Astrocyte of the spinal cord (primary cell): ENCODE results near the gene ZNF597.

ENCODE experiments used
- DNase-seq: peaks from one replicate; pipeline ENCODE4 v3.0.0; 2011; ENCODE audit warnings: low read depth, low spot score
- H3K4me3 ChIP-seq: 2 replicates; pipeline ENCODE4 v1.5.1; 2011; ENCODE audit warnings: low read depth, mild to moderate bottlenecking, low read length, moderate library complexity
- in situ Hi-C: cut with HindIII; loops from 2 replicates; pipeline ENCODE4 v1.10.0; 2017; ENCODE audit warnings: low sequenced_read_pairs
- TF ChIP-seq, protein P1 (sequence below): IDR thresholded peaks from 2 replicates; pipeline ENCODE4 v1.5.1; 2012; ENCODE audit warnings: low read depth, mild to moderate bottlenecking, low read length, inconsistent platforms

Gene ZNF597

DNA sequence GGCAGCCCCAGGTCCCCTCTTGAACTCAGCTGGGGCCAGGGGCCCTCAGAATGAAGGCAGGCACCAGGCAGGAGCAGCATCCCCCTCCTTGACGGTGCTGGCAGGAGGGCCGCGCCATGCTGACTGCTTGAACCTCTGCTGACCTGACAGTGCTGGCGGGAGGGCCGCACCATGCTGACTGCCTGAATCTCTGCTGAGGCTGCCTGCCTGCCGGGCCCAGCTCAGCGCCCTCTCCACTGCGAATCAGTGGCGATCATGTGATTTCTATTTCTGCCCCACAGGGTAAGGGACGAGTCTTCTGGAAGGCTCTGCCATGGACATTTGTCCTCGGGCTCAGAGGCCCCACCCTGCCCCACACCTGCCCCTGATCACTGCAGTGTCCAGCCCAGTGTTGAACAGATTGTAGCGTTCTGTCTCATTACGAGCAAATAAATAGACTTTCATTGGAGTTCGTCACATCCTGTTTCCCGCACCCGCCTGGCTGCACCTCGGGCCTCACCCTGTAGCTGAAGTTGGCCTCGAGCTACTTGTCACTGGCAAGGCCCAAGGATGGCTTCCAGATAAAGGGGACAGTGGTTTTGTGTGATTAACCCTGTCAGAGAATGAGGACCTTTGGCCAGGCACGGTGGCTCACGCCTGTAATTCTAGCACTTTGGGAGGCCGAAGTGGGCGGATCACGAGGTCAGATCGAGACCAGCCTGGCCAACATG, 43.4 kb upstream of the ZNF597 start:
- in situ Hi-C loops, result no loop called here
- DNase-seq, result no peak
- TF ChIP-seq, protein P1, sequence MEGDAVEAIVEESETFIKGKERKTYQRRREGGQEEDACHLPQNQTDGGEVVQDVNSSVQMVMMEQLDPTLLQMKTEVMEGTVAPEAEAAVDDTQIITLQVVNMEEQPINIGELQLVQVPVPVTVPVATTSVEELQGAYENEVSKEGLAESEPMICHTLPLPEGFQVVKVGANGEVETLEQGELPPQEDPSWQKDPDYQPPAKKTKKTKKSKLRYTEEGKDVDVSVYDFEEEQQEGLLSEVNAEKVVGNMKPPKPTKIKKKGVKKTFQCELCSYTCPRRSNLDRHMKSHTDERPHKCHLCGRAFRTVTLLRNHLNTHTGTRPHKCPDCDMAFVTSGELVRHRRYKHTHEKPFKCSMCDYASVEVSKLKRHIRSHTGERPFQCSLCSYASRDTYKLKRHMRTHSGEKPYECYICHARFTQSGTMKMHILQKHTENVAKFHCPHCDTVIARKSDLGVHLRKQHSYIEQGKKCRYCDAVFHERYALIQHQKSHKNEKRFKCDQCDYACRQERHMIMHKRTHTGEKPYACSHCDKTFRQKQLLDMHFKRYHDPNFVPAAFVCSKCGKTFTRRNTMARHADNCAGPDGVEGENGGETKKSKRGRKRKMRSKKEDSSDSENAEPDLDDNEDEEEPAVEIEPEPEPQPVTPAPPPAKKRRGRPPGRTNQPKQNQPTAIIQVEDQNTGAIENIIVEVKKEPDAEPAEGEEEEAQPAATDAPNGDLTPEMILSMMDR, result no peak
- no peak overlapping the region for H3K4me3 ChIP-seq

DNA sequence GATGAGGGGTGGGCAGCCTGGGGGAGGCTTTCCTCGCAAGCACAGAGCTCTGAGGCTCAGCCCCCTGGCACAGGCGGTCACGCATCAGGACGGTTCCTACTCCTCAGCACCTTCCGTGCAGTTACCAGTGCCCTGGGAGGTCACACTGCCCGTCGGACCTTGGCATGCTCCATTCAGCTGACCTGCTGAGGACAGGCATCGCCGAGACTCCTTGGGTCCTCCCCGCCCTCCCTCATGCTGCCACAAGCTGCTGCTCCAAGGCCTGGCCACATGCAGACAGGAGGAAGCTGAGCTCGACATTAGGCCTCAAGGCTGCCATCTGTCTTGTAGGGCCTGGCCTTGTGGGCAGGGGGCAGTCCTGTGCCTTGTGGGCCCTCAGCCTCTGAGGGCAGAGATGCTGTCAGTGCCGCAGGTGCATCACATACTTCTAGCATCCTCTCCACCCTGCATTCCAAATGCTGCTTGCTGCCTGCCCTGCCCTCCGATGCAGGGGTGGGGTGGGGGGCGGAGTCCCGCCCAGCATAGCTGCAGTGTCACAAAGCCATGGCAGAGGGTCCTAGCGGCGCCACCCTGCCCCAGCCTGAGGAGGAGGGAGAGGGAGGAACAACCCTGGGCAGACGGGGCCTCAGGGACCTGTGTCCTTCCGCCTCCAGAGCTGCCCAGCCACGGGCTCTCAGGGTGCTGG, 42.7 kb upstream of the ZNF597 start:
- H3K4me3 ChIP-seq, result no peak overlapping the region
- DNase-seq, result no peak
- in situ Hi-C loops, result no loop called here
- TF ChIP-seq, protein P1, result no peak

DNA sequence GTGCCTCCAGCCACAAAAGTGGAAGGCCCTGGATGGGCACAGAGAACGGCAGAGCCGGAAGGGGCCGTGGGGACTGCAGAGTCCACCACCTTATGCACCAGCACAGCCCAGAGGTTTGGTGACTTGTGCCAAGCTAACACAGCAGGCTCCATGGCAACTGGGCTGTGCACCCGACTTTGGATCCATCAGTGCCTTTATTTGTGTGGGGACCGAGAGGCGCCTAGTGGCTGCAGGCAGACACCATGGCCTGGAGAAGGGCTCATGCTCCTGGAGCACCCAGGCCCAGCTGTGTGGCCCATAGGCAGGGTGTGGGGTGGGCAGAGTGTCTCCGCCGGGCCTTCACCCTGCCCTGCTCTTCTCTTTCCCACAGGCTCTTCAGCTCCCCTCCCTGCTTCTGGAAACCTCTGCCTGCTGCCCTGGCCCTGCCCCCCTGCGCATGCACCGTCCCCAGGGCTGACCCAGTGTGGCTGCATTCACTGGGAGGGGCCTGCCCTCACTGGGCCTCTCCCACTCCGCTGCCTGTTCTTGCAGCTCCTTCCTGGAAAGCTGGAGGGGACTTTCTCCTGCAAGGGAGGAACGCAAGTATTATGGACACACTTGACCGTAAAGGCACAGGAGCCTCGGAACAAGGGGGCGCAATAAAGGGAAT, 41.9 kb upstream of the ZNF597 start:
- H3K4me3 ChIP-seq, result no peak overlapping the region
- TF ChIP-seq, protein P1, result no peak
- DNase-seq, result no peak
- in situ Hi-C loops, result no loop called here

DNA sequence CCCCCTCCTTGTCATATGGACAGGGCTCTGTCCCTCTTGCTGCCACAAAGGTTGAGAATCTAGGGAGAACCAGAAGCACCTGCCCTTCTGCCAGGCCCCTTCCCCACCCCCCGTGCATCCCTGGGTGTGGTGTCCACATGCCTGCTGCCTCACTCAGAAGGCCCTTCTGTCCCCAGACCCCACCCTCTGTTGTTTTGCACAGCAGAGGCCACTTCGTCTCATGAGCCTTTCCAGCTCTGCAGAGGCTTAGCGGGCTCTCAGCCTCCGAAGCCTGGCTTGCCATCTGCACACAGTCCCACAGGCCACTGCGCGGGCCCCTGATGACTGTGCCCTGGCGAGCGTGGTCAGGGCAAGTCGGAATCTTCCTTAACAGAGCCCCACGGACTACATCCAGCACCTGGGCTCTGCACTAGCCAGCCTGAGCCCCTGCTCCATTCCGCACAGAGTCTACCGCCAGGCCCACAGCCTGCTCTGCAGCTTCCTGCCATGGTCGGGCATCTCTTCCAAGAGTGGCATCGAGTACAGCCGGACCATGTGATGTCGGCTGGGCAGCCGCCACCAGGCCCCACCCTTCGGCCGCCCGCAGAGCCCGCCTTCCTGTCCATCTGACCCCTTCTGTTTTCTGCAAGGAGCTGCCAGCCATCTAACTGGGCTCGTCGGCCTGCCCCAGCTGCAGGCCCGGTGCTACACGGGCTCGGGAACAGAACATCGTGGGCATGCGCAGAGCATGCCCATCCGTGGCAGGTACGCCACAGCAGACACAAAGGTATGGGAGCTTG, 41.2 kb upstream of the ZNF597 start:
- DNase-seq, result no peak
- TF ChIP-seq, protein P1, result no peak
- in situ Hi-C loops, result no loop called here
- H3K4me3 ChIP-seq, result no peak overlapping the region

DNA sequence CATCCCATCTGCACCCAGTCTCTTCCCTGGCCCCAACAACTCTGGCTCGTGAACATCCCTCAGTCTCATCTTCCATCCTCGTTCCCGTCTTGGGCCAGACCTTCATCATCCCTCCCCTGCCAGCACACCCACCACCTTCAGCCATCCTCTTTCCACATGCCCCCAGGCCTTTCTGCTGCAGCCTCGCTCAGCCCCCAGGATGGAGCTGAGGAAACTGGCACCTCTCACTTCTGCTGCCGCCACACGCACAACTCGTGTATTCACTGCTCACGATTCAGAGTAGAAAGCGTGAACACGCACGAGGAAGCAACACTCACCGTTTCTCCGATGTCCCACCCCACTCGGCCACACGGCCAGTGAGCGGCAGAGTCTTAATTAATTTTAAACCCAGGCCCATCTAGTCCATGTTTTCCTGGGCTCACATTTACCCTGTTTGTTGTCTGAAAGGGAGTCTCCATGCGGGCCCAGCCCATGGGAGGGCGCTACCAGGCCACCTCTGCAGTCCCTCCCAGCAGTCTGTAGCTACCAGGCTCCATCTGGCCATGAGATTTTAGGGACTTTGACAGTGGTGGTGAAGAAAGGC, 39.4 kb upstream of the ZNF597 start:
- TF ChIP-seq, protein P1, result no peak

More for the DNA sequence above, 39.4 kb upstream of the ZNF597 start:
- no peak for DNase-seq
- H3K4me3 ChIP-seq, result no peak overlapping the region
- in situ Hi-C loops, result no loop called here
